GM23338 (cell line): ENCODE results near the gene MOGAT1.

Experiments used
- CREB1 ChIP-seq: fragments of 250-450 bp; sonication (Bioruptor Pico); IDR thresholded peaks from 2 replicates; pipeline ENCODE4 v1.5.0; 2020; ENCODE audit warnings: low read depth, mild to moderate bottlenecking, moderate library complexity
- EZH2 ChIP-seq: fragments of 200-600 bp; sonication (generic); IDR thresholded peaks from one replicate; pipeline ENCODE4 v1.8.0; 2017; ENCODE audit warnings: antibody characterized with exemption, mild to moderate bottlenecking, low read depth; ENCODE audit not compliant: unreplicated experiment
- EZH2phosphoT487 ChIP-seq: fragments of 200-600 bp; sonication (generic); IDR thresholded peaks from one replicate; pipeline ENCODE4 v1.8.1; 2018; ENCODE audit warnings: antibody characterized with exemption; ENCODE audit not compliant: unreplicated experiment
- JUNB ChIP-seq: IDR thresholded peaks from one replicate; pipeline ENCODE4 v1.6.1; 2016; ENCODE audit warnings: antibody characterized with exemption; ENCODE audit not compliant: unreplicated experiment
- POLR2AphosphoS5 ChIP-seq: IDR thresholded peaks from 2 replicates; pipeline ENCODE4 v1.6.1; 2016; ENCODE audit warnings: antibody characterized with exemption, low read depth
- STAT1 ChIP-seq: IDR thresholded peaks from one replicate; pipeline ENCODE4 v1.6.1; 2016; ENCODE audit warnings: antibody characterized with exemption; ENCODE audit not compliant: unreplicated experiment
- ZNF114 ChIP-seq: fragments of 250-450 bp; sonication (Bioruptor Pico); IDR thresholded peaks from 2 replicates; pipeline ENCODE4 v1.5.0; 2020; ENCODE audit warnings: mild to moderate bottlenecking, moderate library complexity
- ZNF331 ChIP-seq: fragments of 250-450 bp; sonication (Bioruptor Pico); IDR thresholded peaks from 2 replicates; pipeline ENCODE4 v1.5.0; 2020; ENCODE audit warnings: low read depth, mild to moderate bottlenecking, moderate library complexity
- TF ChIP-seq, protein P1 (sequence below), 2 experiments: fragments of 200-600 bp in 1 of 2; sonication (generic) in 1 of 2; conservative IDR thresholded peaks; 2 replicates each; pipeline versions ENCODE4 v1.5.1 to v1.6.1; 2016 to 2017; ENCODE audit warnings: antibody characterized with exemption in 2 of 2, low read depth in 2 of 2, mild to moderate bottlenecking in 2 of 2, moderate library complexity in 1 of 2
- TF ChIP-seq, protein P2 (sequence below): IDR thresholded peaks from one replicate; pipeline ENCODE4 v1.6.1; 2018; ENCODE audit warnings: antibody characterized with exemption; ENCODE audit not compliant: unreplicated experiment
- TF ChIP-seq, protein P3 (sequence below): IDR thresholded peaks from 2 replicates; pipeline ENCODE4 v1.6.1; 2016; ENCODE audit warnings: antibody characterized with exemption

DNA sequence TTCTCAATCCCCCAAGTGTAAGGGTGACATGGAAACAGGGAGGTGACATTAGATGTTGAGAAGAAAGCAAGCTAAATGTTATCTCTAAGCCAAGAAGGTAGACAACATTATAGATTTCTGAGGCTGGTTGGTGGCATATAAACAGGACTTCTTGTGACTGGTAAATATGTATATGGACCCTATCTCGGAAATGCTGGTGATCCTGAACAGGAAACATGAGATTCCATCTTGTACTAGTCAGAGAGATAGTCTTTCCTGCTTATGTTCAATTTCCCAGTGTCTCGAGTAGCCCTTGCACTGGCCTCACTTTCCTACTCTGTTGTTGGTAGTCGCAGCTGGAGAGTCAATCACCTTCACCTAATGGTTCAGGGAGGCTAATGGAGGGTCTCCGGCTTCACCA, 26.8 kb downstream of the MOGAT1 start:
- TF ChIP-seq POLR2AphosphoS5: no peak
- TF ChIP-seq, protein P1, sequence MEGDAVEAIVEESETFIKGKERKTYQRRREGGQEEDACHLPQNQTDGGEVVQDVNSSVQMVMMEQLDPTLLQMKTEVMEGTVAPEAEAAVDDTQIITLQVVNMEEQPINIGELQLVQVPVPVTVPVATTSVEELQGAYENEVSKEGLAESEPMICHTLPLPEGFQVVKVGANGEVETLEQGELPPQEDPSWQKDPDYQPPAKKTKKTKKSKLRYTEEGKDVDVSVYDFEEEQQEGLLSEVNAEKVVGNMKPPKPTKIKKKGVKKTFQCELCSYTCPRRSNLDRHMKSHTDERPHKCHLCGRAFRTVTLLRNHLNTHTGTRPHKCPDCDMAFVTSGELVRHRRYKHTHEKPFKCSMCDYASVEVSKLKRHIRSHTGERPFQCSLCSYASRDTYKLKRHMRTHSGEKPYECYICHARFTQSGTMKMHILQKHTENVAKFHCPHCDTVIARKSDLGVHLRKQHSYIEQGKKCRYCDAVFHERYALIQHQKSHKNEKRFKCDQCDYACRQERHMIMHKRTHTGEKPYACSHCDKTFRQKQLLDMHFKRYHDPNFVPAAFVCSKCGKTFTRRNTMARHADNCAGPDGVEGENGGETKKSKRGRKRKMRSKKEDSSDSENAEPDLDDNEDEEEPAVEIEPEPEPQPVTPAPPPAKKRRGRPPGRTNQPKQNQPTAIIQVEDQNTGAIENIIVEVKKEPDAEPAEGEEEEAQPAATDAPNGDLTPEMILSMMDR (conservative IDR thresholded peaks at IDR 0.05; ENCODE audit: low read depth in 2 of 2): no peak
- no peak for TF ChIP-seq ZNF331 (CRISPR knock-in tag)
- TF ChIP-seq JUNB: no peak
- TF ChIP-seq, protein P2, sequence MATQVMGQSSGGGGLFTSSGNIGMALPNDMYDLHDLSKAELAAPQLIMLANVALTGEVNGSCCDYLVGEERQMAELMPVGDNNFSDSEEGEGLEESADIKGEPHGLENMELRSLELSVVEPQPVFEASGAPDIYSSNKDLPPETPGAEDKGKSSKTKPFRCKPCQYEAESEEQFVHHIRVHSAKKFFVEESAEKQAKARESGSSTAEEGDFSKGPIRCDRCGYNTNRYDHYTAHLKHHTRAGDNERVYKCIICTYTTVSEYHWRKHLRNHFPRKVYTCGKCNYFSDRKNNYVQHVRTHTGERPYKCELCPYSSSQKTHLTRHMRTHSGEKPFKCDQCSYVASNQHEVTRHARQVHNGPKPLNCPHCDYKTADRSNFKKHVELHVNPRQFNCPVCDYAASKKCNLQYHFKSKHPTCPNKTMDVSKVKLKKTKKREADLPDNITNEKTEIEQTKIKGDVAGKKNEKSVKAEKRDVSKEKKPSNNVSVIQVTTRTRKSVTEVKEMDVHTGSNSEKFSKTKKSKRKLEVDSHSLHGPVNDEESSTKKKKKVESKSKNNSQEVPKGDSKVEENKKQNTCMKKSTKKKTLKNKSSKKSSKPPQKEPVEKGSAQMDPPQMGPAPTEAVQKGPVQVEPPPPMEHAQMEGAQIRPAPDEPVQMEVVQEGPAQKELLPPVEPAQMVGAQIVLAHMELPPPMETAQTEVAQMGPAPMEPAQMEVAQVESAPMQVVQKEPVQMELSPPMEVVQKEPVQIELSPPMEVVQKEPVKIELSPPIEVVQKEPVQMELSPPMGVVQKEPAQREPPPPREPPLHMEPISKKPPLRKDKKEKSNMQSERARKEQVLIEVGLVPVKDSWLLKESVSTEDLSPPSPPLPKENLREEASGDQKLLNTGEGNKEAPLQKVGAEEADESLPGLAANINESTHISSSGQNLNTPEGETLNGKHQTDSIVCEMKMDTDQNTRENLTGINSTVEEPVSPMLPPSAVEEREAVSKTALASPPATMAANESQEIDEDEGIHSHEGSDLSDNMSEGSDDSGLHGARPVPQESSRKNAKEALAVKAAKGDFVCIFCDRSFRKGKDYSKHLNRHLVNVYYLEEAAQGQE: no peak
- no peak for TF ChIP-seq EZH2
- TF ChIP-seq EZH2phosphoT487: no peak
- TF ChIP-seq CREB1 (CRISPR knock-in tag): no peak
- no peak for TF ChIP-seq STAT1
- TF ChIP-seq, protein P3, sequence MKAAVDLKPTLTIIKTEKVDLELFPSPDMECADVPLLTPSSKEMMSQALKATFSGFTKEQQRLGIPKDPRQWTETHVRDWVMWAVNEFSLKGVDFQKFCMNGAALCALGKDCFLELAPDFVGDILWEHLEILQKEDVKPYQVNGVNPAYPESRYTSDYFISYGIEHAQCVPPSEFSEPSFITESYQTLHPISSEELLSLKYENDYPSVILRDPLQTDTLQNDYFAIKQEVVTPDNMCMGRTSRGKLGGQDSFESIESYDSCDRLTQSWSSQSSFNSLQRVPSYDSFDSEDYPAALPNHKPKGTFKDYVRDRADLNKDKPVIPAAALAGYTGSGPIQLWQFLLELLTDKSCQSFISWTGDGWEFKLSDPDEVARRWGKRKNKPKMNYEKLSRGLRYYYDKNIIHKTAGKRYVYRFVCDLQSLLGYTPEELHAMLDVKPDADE: no peak
- TF ChIP-seq ZNF114 (CRISPR knock-in tag): no peak
